Small intestine (tissue), 7 donors: ENCODE data around the gene CAMSAP2. TPM values are rescaled to one million over a fixed set of nuclear protein-coding genes. Genes with fewer than 3 reads are reported as not detected.

Experiments
- DNase-seq, 2 donors: peaks; one replicate each; pipeline versions ENCODE4 v3.0.0 to v3.0.0-alpha.2; 2013
- FAIRE-seq: peaks from 2 replicates; lab custom pipeline; 2012; peaks lifted over from hg19 to GRCh38; lab: Jason Lieb, UNC
- H3K27ac ChIP-seq, 3 donors: one replicate each; pipeline ENCODE4 v1.5.1; 2013; ENCODE audit warnings: low read length in 2 of 3, mild to moderate bottlenecking in 2 of 3, control low read depth in 1 of 3, inconsistent platforms in 1 of 3, low read depth in 1 of 3, moderate library complexity in 1 of 3
- H3K27me3 ChIP-seq, 3 donors: one replicate each; pipeline ENCODE4 v1.6.1; 2013; ENCODE audit warnings: low read length in 3 of 3, inconsistent platforms in 1 of 3; ENCODE audit not compliant: control insufficient read depth in 3 of 3, insufficient read depth in 3 of 3
- H3K36me3 ChIP-seq, 3 donors: one replicate each; pipeline ENCODE4 v1.6.1; 2013; ENCODE audit warnings: low read length in 3 of 3, inconsistent platforms in 1 of 3, low read depth in 1 of 3, mild to moderate bottlenecking in 1 of 3, moderate library complexity in 1 of 3; ENCODE audit not compliant: control insufficient read depth in 3 of 3, insufficient read depth in 2 of 3
- H3K4me1 ChIP-seq, 3 donors: one replicate each; pipeline ENCODE4 v1.6.1; 2013; ENCODE audit warnings: low read length in 2 of 3, inconsistent platforms in 1 of 3, low read depth in 1 of 3, mild to moderate bottlenecking in 1 of 3, moderate library complexity in 1 of 3; ENCODE audit not compliant: control insufficient read depth in 3 of 3, insufficient read depth in 2 of 3
- H3K4me3 ChIP-seq, 3 donors: one replicate each; pipeline ENCODE4 v1.5.1; 2013; ENCODE audit warnings: low read length in 3 of 3, control low read depth in 1 of 3, inconsistent platforms in 1 of 3, low read depth in 1 of 3, mild to moderate bottlenecking in 1 of 3, moderate library complexity in 1 of 3
- H3K9me3 ChIP-seq, 2 donors: one replicate each; pipeline ENCODE4 v1.6.1; 2013; ENCODE audit warnings: low read depth in 1 of 2, low read length in 1 of 2; ENCODE audit not compliant: control insufficient read depth in 2 of 2, insufficient read depth in 1 of 2
- WGBS, 3 donors: extraction: QIAGEN DNeasy Blood & Tissue Kit; methylation state at CpG; one replicate each; pipeline ENCODE4 v1.1.7; 2013; 5-methylcytosine and 5-hydroxymethylcytosine counted together
- polyA plus RNA-seq, 4 donors: library from polyadenylated mRNA; stranded (reverse) in 3 of 4; unstranded in 1 of 4; fragments of 200-250 nt in 3 of 4; fragments of 120-200 nt in 1 of 4; gene quantifications; one replicate each; pipeline versions ENCODE4 v1.2.1 to v1.2.3, GENCODE V29; 2013
- donor health status: healthy with polysubstance abuse.
- donor health status: control.
- donor health status: control.
- donor health status: Bipolar disorder and iron deficiency.
- donor health status: healthy.

CAMSAP2 gene
- polyA plus RNA-seq, 4 donors: 2.0 to 10.8 (median 3.8) TPM

GRCh38 chr1:200906491-200906890, 167.8 kb downstream of the CAMSAP2 start:
- Histone ChIP-seq H3K4me3 (no peak overlapping the region), H3K4me1 (peaks cover 8 to 44% (median 13%) of the 10 kb centered on the region in 3 donors), H3K27me3 (no peaks in the 10 kb centered on the region), H3K27ac (peak overlapping the region in 2 of 3 donors; percentile 87 to 95), H3K36me3 (peaks cover 4 to 84% (median 18%) of the 10 kb centered on the region in 3 donors), H3K9me3 (no peaks in the 10 kb centered on the region)
- DNase-seq: no peak
- WGBS, 3 donors: 72 to 90% (median 79%) methylated on average over 2 of the region's 2 CpGs
- no peak for FAIRE-seq

- Histone ChIP-seq H3K36me3 (peaks cover 4 to 82% (median 16%) of the 10 kb centered on the region in 3 donors), H3K9me3 (no peaks in the 10 kb centered on the region), H3K27me3 (no peaks in the 10 kb centered on the region), H3K4me1 (peaks cover 8 to 36% (median 11%) of the 10 kb centered on the region in 3 donors), H3K27ac (peak overlapping the region; percentile 42 to 95 (median 87)), H3K4me3 (no peak overlapping the region)
- 40 to 70% (median 48%) methylated on average over 5 of the region's 5 CpGs for WGBS, 3 donors
- DNase-seq: no peak
- no peak for FAIRE-seq
These were observed 169.0 kb downstream of the CAMSAP2 start for GRCh38 chr1:200907611-200908097.

GRCh38 chr1:200908191-200908868, 169.6 kb downstream of the CAMSAP2 start:
- peak; percentile 15 for FAIRE-seq
- H3K4me3 ChIP-seq: peak overlapping the region in 1 of 3 donors; percentile 41
- peak; percentile 41 to 97 for DNase-seq
- WGBS, 3 donors: 46 to 74% (median 49%) methylated on average over 6 of the region's 6 CpGs
- H3K4me1 ChIP-seq: peaks cover 10 to 36% (median 11%) of the 10 kb centered on the region in 3 donors
- no peaks in the 10 kb centered on the region for H3K9me3 ChIP-seq
- no peaks in the 10 kb centered on the region for H3K27me3 ChIP-seq
- H3K36me3 ChIP-seq: peaks cover 4 to 83% (median 18%) of the 10 kb centered on the region in 3 donors
- H3K27ac ChIP-seq: peak overlapping the region; percentile 42 to 95 (median 89)

GRCh38 chr1:200909071-200909470, 170.4 kb downstream of the CAMSAP2 start:
- Histone ChIP-seq H3K9me3 (no peaks in the 10 kb centered on the region), H3K4me1 (peaks cover 11 to 36% (median 11%) of the 10 kb centered on the region in 3 donors), H3K27me3 (no peaks in the 10 kb centered on the region), H3K27ac (peak overlapping the region; percentile 18 to 95 (median 89)), H3K36me3 (peaks cover 4 to 82% (median 19%) of the 10 kb centered on the region in 3 donors), H3K4me3 (no peak overlapping the region)
- WGBS, 3 donors: 65 to 88% (median 72%) methylated on average over 5 of the region's 5 CpGs
- DNase-seq: no peak
- FAIRE-seq: no peak

GRCh38 chr1:200909757-200910239, 171.1 kb downstream of the CAMSAP2 start:
- H3K4me1 ChIP-seq: peaks cover 11 to 36% (median 11%) of the 10 kb centered on the region in 3 donors
- H3K9me3 ChIP-seq: no peaks in the 10 kb centered on the region
- no peak overlapping the region for H3K4me3 ChIP-seq
- peak in 1 of 2 donors; percentile 49 for DNase-seq
- H3K27ac ChIP-seq: no peak overlapping the region
- no peak for FAIRE-seq
- H3K27me3 ChIP-seq: no peaks in the 10 kb centered on the region
- peaks cover 4 to 78% (median 19%) of the 10 kb centered on the region in 3 donors for H3K36me3 ChIP-seq
- WGBS, 3 donors: 36 to 59% (median 46%) methylated on average over 4 of the region's 4 CpGs

Other genes with a start within 250 kb of the CAMSAP2 start
- 1 to 10 TPM in 2 of 4 donors, under 1 TPM in 1, not detected in 1; 0.22 to 2.8 (median 1.9) TPM for gene KIF14, start 118.1 kb upstream of the CAMSAP2 start, polyA plus RNA-seq
- 10 to 100 TPM; 15.4 to 25.7 (median 23.9) TPM for gene DDX59, start 69.0 kb upstream of the CAMSAP2 start, polyA plus RNA-seq
- gene GPR25, start 134.1 kb downstream of the CAMSAP2 start, polyA plus RNA-seq: under 1 TPM in 2 of 4 donors, not detected in 2; 0.07 to 0.10 TPM
- gene INAVA, start 156.0 kb downstream of the CAMSAP2 start, polyA plus RNA-seq: 100 to 1,000 TPM in 3 of 4 donors, 10 to 100 TPM in 1; 58.7 to 192 (median 156) TPM